ENCODE data around the gene TMEM245. TPM values are rescaled to one million over a fixed set of nuclear protein-coding genes. Genes with fewer than 3 reads are reported as not detected.

The TMEM245 gene
- total RNA-seq, 1 experiment from 2014 or later, result 59.8 TPM

DNA sequence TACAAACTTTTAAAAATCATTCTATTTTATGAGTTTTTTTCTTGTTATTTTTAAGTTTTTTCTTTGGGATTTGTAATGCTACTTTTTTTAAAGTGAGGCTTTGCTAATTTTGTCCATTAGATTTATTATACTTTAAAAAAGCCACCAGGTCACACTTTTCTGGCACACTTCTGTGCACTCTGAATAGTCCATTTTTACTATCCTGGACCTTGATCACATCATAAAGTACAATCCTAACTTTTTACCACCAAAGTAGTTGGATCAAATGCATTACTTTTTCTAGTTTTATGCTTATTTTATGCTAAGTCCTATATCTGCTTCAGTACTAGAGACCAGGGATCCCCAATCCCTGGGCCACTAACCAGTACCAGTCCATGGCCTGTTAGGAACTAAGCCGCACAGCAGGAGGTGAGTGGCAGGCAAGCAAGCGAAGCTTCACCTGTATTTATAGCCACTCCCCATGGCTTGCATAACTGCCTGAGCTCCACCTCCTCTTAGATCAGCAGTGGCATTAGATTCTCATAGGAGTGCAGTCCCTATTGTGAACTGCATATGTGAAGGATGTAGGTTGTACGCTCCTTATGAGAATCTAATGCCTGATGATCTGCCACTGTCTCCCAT, 31.3 kb upstream of the TMEM245 start:
- no peak for DNase-seq (ENCODE audit: low spot score)
- CTCF ChIA-PET, result no interaction called here
- Histone ChIP-seq H3K4me3 (ENCODE audit: low read depth, low read length, poor library complexity, severe bottlenecking) (no peak overlapping the region), H3K36me3 (ENCODE audit: insufficient read depth, low read length, poor library complexity, severe bottlenecking) (no peaks in the 10 kb centered on the region), H3K4me1 (ENCODE audit: insufficient read depth, low read length, poor library complexity, severe bottlenecking) (no peaks in the 10 kb centered on the region), H3K9me3 (ENCODE audit: low read depth, low read length, poor library complexity, severe bottlenecking) (peaks cover 6% of the 10 kb centered on the region), H3K27me3 (replicated peaks; ENCODE audit: insufficient read depth, low read depth, low read length, poor library complexity) (no peaks in the 10 kb centered on the region), H3K27ac (ENCODE audit: low read depth, low read length, poor library complexity, severe bottlenecking) (no peak overlapping the region)
- TF ChIP-seq, protein P1, sequence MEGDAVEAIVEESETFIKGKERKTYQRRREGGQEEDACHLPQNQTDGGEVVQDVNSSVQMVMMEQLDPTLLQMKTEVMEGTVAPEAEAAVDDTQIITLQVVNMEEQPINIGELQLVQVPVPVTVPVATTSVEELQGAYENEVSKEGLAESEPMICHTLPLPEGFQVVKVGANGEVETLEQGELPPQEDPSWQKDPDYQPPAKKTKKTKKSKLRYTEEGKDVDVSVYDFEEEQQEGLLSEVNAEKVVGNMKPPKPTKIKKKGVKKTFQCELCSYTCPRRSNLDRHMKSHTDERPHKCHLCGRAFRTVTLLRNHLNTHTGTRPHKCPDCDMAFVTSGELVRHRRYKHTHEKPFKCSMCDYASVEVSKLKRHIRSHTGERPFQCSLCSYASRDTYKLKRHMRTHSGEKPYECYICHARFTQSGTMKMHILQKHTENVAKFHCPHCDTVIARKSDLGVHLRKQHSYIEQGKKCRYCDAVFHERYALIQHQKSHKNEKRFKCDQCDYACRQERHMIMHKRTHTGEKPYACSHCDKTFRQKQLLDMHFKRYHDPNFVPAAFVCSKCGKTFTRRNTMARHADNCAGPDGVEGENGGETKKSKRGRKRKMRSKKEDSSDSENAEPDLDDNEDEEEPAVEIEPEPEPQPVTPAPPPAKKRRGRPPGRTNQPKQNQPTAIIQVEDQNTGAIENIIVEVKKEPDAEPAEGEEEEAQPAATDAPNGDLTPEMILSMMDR (conservative IDR thresholded peaks at IDR 0.05; ENCODE audit: low read depth, low read length), result no peak
- TF ChIP-seq EZH2 (IDR thresholded peaks at IDR 0.05; ENCODE audit: borderline replicate concordance, low read depth, low read length, poor library complexity, severe bottlenecking), result no peak
- POLR2A ChIA-PET (ENCODE audit: low non-redundant PET), result no interaction called here
- BruUV-seq (replicated peaks), result no TSS peak
- intact Hi-C loops (cut with micrococcal nuclease; ENCODE audit: unreplicated experiment), result no loop called here

GRCh38 chr9:109149722-109150121, 30.0 kb upstream of the TMEM245 start:
- TF ChIP-seq, protein P1 (conservative IDR thresholded peaks at IDR 0.05; ENCODE audit: low read depth, low read length), result no peak
- no peak for TF ChIP-seq EZH2 (IDR thresholded peaks at IDR 0.05; ENCODE audit: borderline replicate concordance, low read depth, low read length, poor library complexity, severe bottlenecking)
- no peaks in the 10 kb centered on the region for H3K36me3 ChIP-seq (ENCODE audit: insufficient read depth, low read length, poor library complexity, severe bottlenecking)
- ChIA-PET POLR2A (ENCODE audit: low non-redundant PET) (no interaction called here), CTCF (no interaction called here)
- H3K9me3 ChIP-seq (ENCODE audit: low read depth, low read length, poor library complexity, severe bottlenecking), result peaks cover 6% of the 10 kb centered on the region
- no peaks in the 10 kb centered on the region for H3K27me3 ChIP-seq (replicated peaks; ENCODE audit: insufficient read depth, low read depth, low read length, poor library complexity)
- H3K27ac ChIP-seq (ENCODE audit: low read depth, low read length, poor library complexity, severe bottlenecking), result no peak overlapping the region
- intact Hi-C loops (cut with micrococcal nuclease; ENCODE audit: unreplicated experiment), result no loop called here
- BruUV-seq (replicated peaks), result no TSS peak
- no peak overlapping the region for H3K4me3 ChIP-seq (ENCODE audit: low read depth, low read length, poor library complexity, severe bottlenecking)
- DNase-seq (ENCODE audit: low spot score), result no peak
- no peaks in the 10 kb centered on the region for H3K4me1 ChIP-seq (ENCODE audit: insufficient read depth, low read length, poor library complexity, severe bottlenecking)

DNA sequence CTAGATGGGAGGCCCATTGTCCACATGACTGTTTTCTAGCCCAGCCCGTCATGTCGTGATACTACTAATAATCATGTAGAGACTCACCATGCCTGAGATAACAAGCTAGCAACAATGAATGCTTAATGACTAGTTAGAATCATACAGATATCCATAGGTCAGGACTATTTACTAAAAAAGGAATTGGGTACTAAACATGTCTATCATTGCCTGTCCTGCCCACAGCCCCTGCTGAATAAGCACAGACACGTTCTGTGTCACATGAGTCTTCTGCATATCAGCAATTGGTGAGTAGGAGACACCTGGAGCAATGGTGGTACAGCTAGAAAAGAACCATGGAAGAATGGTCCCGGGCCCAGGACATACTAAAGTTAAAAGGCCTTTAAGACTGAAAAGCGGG, 29.3 kb upstream of the TMEM245 start:
- Histone ChIP-seq H3K27me3 (replicated peaks; ENCODE audit: insufficient read depth, low read depth, low read length, poor library complexity) (no peaks in the 10 kb centered on the region), H3K9me3 (ENCODE audit: low read depth, low read length, poor library complexity, severe bottlenecking) (peaks cover 6% of the 10 kb centered on the region), H3K4me1 (ENCODE audit: insufficient read depth, low read length, poor library complexity, severe bottlenecking) (no peaks in the 10 kb centered on the region), H3K27ac (ENCODE audit: low read depth, low read length, poor library complexity, severe bottlenecking) (no peak overlapping the region), H3K4me3 (ENCODE audit: low read depth, low read length, poor library complexity, severe bottlenecking) (no peak overlapping the region), H3K36me3 (ENCODE audit: insufficient read depth, low read length, poor library complexity, severe bottlenecking) (no peaks in the 10 kb centered on the region)
- CTCF ChIA-PET, result no interaction called here
- TF ChIP-seq EZH2 (IDR thresholded peaks at IDR 0.05; ENCODE audit: borderline replicate concordance, low read depth, low read length, poor library complexity, severe bottlenecking), result no peak
- TF ChIP-seq, protein P1 (conservative IDR thresholded peaks at IDR 0.05; ENCODE audit: low read depth, low read length), result no peak
- intact Hi-C loops (cut with micrococcal nuclease; ENCODE audit: unreplicated experiment), result no loop called here
- no TSS peak for BruUV-seq (replicated peaks)
- no peak for DNase-seq (ENCODE audit: low spot score)
- POLR2A ChIA-PET (ENCODE audit: low non-redundant PET), result no interaction called here
